Measurements from ENCODE around the gene RALGPS1.

DNA sequence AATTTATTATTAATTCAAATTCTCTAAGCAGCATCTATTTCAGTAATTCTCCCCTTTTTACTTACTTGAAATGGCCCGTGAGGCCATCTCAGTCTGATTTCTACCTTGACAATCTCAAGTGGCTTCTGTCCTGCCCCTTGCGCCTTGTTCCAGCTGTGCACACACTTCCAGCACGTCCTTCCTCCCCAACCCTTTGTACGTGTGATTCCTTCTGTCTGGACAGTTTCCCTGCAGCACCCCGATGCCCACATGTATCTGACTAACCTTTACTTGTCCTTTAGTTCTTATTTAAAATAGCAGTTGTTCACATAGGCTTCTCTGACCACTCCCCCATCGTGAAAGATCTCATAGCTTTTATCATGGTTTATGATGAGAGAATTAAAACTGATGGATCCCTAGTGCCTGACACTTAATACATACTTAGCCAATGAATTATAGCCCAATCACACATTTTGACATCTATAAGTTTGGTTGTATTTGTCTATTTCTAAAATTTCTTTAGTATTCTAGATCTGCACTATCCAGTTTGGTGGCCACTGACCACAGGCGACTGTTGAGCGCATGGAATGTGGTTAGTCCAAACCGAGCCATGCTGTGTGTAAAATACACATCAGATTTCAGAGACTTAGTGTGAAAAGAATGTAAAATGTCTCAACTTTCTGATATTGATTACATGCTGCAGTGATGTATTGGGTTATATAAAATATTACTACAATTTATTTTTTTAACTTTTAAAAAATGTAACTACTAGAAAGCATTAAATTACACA, 39.9 kb upstream of the RALGPS1 start:
- no peak for TF ChIP-seq CTCF (IDR thresholded peaks at IDR 0.05 in 8 of 11, conservative IDR thresholded peaks at IDR 0.05 in 3 of 11)
- no peak for TF ChIP-seq POLR2A (IDR thresholded peaks at IDR 0.05)
